Trophoblast cell (in vitro differentiated cells and primary cell): Measurements from ENCODE around the gene TBX4.

Experiments used
- DNase-seq, 2 donors: peaks; one replicate each; pipeline ENCODE4 v3.0.0-alpha.2; 2016
- H2AFZ ChIP-seq: 2 replicates; pipeline ENCODE4 v1.6.1; 2013; ENCODE audit warnings: low read length, moderate library complexity, mild to moderate bottlenecking; ENCODE audit not compliant: insufficient read depth, poor library complexity
- H2AK5ac ChIP-seq: 2 replicates; pipeline ENCODE4 v1.6.1; 2013; ENCODE audit warnings: mild to moderate bottlenecking, low read length
- H2BK120ac ChIP-seq: 2 replicates; pipeline ENCODE4 v1.6.1; 2013; ENCODE audit warnings: low read length, mild to moderate bottlenecking, moderate library complexity; ENCODE audit not compliant: insufficient read depth, poor library complexity
- H2BK12ac ChIP-seq: 2 replicates; pipeline ENCODE4 v1.6.1; 2013; ENCODE audit warnings: mild to moderate bottlenecking, low read length, moderate library complexity
- H2BK5ac ChIP-seq: 2 replicates; pipeline ENCODE4 v1.6.1; 2013; ENCODE audit warnings: low read length, low read depth, moderate library complexity, mild to moderate bottlenecking; ENCODE audit not compliant: poor library complexity
- H3K14ac ChIP-seq: 2 replicates; pipeline ENCODE4 v1.6.1; 2013; ENCODE audit warnings: mild to moderate bottlenecking, low read length
- H3K18ac ChIP-seq: 2 replicates; pipeline ENCODE4 v1.6.1; 2013; ENCODE audit warnings: mild to moderate bottlenecking, low read length
- H3K23ac ChIP-seq: 2 replicates; pipeline ENCODE4 v1.6.1; 2013; ENCODE audit warnings: low read length
- H3K27ac ChIP-seq: 2 replicates; pipeline ENCODE4 v1.5.1; 2013; ENCODE audit warnings: low read depth, mild to moderate bottlenecking, inconsistent platforms, low read length, moderate library complexity
- H3K27me3 ChIP-seq: 2 replicates; pipeline ENCODE4 v1.6.1; 2013; ENCODE audit warnings: inconsistent platforms, mild to moderate bottlenecking, low read length, moderate library complexity; ENCODE audit not compliant: insufficient read depth
- H3K36me3 ChIP-seq, 2 experiments: 1 replicate in 1 of 2; 2 replicates in 1 of 2; pipeline ENCODE4 v1.6.1; 2013; ENCODE audit warnings: low read length in 2 of 2, mild to moderate bottlenecking in 2 of 2, moderate library complexity in 1 of 2; ENCODE audit not compliant: insufficient read depth in 2 of 2, control insufficient read depth in 1 of 2
- H3K4ac ChIP-seq: 2 replicates; pipeline ENCODE4 v1.6.1; 2013; ENCODE audit warnings: low read depth, mild to moderate bottlenecking, low read length, moderate library complexity
- H3K4me1 ChIP-seq, 2 experiments: 1 replicate in 1 of 2; 2 replicates in 1 of 2; pipeline ENCODE4 v1.6.1; 2013; ENCODE audit warnings: low read length in 2 of 2, mild to moderate bottlenecking in 2 of 2, moderate library complexity in 1 of 2; ENCODE audit not compliant: insufficient read depth in 2 of 2, control insufficient read depth in 1 of 2
- H3K4me2 ChIP-seq: 2 replicates; pipeline ENCODE4 v1.6.1; 2013; ENCODE audit warnings: inconsistent platforms, mild to moderate bottlenecking, low read length, moderate library complexity
- H3K4me3 ChIP-seq: 2 replicates; pipeline ENCODE4 v1.5.1; 2013; ENCODE audit warnings: mild to moderate bottlenecking, low read depth, low read length, inconsistent platforms
- H3K79me1 ChIP-seq: one replicate; pipeline ENCODE4 v1.6.1; 2013; ENCODE audit warnings: low read length
- H3K79me2 ChIP-seq: 2 replicates; pipeline ENCODE4 v1.6.1; 2013; ENCODE audit warnings: low read length, mild to moderate bottlenecking; ENCODE audit not compliant: control insufficient read depth, insufficient read depth, poor library complexity
- H3K9ac ChIP-seq: 2 replicates; pipeline ENCODE4 v1.6.1; 2013; ENCODE audit warnings: mild to moderate bottlenecking, low read length
- H3K9me3 ChIP-seq: 2 replicates; pipeline ENCODE4 v1.6.1; 2013; ENCODE audit warnings: low read depth, mild to moderate bottlenecking, control low read depth, inconsistent platforms, low read length; ENCODE audit not compliant: insufficient read depth
- H4K12ac ChIP-seq: 2 replicates; pipeline ENCODE4 v1.6.1; 2013; ENCODE audit warnings: low read depth, mild to moderate bottlenecking, low read length, moderate library complexity
- H4K8ac ChIP-seq: 2 replicates; pipeline ENCODE4 v1.6.1; 2013; ENCODE audit warnings: low read depth, mild to moderate bottlenecking, low read length, moderate library complexity
- H4K91ac ChIP-seq: one replicate; pipeline ENCODE4 v1.6.1; 2013; ENCODE audit warnings: low read depth, mild to moderate bottlenecking, low read length, moderate library complexity
- WGBS: extraction: QIAGEN DNeasy Blood & Tissue Kit; methylation state at CpG from one replicate; pipeline ENCODE4 v1.1.7; 2013; ENCODE audit warnings: missing lambda C conversion rate; ENCODE audit not compliant: insufficient read length, insufficient coverage; ENCODE audit errors: extremely low coverage; 5-methylcytosine and 5-hydroxymethylcytosine counted together

Gene TBX4

GRCh38 chr17:61481421-61481820 lies 29.2 kb downstream of the TBX4 start:
- Histone ChIP-seq H3K27ac (no peak overlapping the region), H4K91ac (no peak overlapping the region), H2BK5ac (no peak overlapping the region), H2BK120ac (no peak overlapping the region), H2AK5ac (no peak overlapping the region), H2BK12ac (no peak overlapping the region), H3K27me3 (no peaks in the 10 kb centered on the region), H3K4me3 (no peak overlapping the region), H3K4me2 (no peak overlapping the region), H3K36me3 (no peaks in the 10 kb centered on the region), H3K9me3 (peaks cover 7% of the 10 kb centered on the region), H3K18ac (no peak overlapping the region), H3K79me1 (peaks cover 6% of the 10 kb centered on the region), H3K23ac (no peak overlapping the region), H3K14ac (no peak overlapping the region), H2AFZ (no peak overlapping the region), H3K4ac (no peak overlapping the region), H3K4me1 (peaks cover 20 to 25% of the 10 kb centered on the region in 2 experiments), H4K8ac (no peak overlapping the region), H4K12ac (no peak overlapping the region), H3K79me2 (no peaks in the 10 kb centered on the region), H3K9ac (no peak overlapping the region)
- no peak for DNase-seq
- WGBS, result no CpG with 5 or more reads among the region's 5 CpGs

- Histone ChIP-seq H2BK5ac (no peak overlapping the region), H3K4me1 (peaks cover 16 to 22% of the 10 kb centered on the region in 2 experiments), H3K9ac (no peak overlapping the region), H2AFZ (no peak overlapping the region), H4K12ac (no peak overlapping the region), H3K27me3 (no peaks in the 10 kb centered on the region), H3K36me3 (no peaks in the 10 kb centered on the region), H3K79me2 (no peaks in the 10 kb centered on the region), H3K27ac (no peak overlapping the region), H3K23ac (no peak overlapping the region), H3K4me2 (no peak overlapping the region), H3K14ac (no peak overlapping the region), H4K91ac (no peak overlapping the region), H3K4me3 (no peak overlapping the region), H2BK12ac (no peak overlapping the region), H2AK5ac (no peak overlapping the region), H3K9me3 (peaks cover 7% of the 10 kb centered on the region), H3K79me1 (peaks cover 5% of the 10 kb centered on the region), H2BK120ac (no peak overlapping the region), H3K4ac (no peak overlapping the region), H3K18ac (no peak overlapping the region), H4K8ac (no peak overlapping the region)
- no peak for DNase-seq
- WGBS, result no CpG with 5 or more reads among the region's 8 CpGs
Measured at GRCh38 chr17:61482467-61482866, 30.2 kb downstream of the TBX4 start.

- Histone ChIP-seq H4K8ac (no peak overlapping the region), H3K36me3 (no peaks in the 10 kb centered on the region), H3K79me1 (peaks cover 5% of the 10 kb centered on the region), H2AK5ac (no peak overlapping the region), H4K91ac (no peak overlapping the region), H3K27me3 (no peaks in the 10 kb centered on the region), H2BK12ac (no peak overlapping the region), H4K12ac (no peak overlapping the region), H3K4me2 (no peak overlapping the region), H2BK5ac (no peak overlapping the region), H2BK120ac (no peak overlapping the region), H2AFZ (no peak overlapping the region), H3K9me3 (peaks cover 7% of the 10 kb centered on the region), H3K79me2 (no peaks in the 10 kb centered on the region), H3K9ac (no peak overlapping the region), H3K14ac (no peak overlapping the region), H3K4me3 (no peak overlapping the region), H3K4me1 (peaks cover 16 to 18% of the 10 kb centered on the region in 2 experiments), H3K18ac (no peak overlapping the region), H3K23ac (no peak overlapping the region), H3K27ac (no peak overlapping the region), H3K4ac (no peak overlapping the region)
- no CpG with 5 or more reads among the region's 2 CpGs for WGBS
- no peak for DNase-seq
Measured at GRCh38 chr17:61483778-61484116, 31.5 kb downstream of the TBX4 start.

- H2BK12ac ChIP-seq, result no peak overlapping the region
- no peak overlapping the region for H4K8ac ChIP-seq
- H3K79me1 ChIP-seq, result peaks cover 5% of the 10 kb centered on the region
- H2AK5ac ChIP-seq, result no peak overlapping the region
- no peak overlapping the region for H3K9ac ChIP-seq
- no peak overlapping the region for H3K4ac ChIP-seq
- DNase-seq, result no peak
- H3K79me2 ChIP-seq, result no peaks in the 10 kb centered on the region
- H3K4me2 ChIP-seq, result no peak overlapping the region
- H3K27me3 ChIP-seq, result no peaks in the 10 kb centered on the region
- no peak overlapping the region for H3K4me3 ChIP-seq
- H2BK120ac ChIP-seq, result no peak overlapping the region
- WGBS, result no CpG with 5 or more reads among the region's 5 CpGs
- H3K23ac ChIP-seq, result no peak overlapping the region
- no peaks in the 10 kb centered on the region for H3K36me3 ChIP-seq
- H3K9me3 ChIP-seq, result peaks cover 7% of the 10 kb centered on the region
- H2AFZ ChIP-seq, result no peak overlapping the region
- peaks cover 16 to 18% of the 10 kb centered on the region in 2 experiments for H3K4me1 ChIP-seq
- no peak overlapping the region for H3K27ac ChIP-seq
- no peak overlapping the region for H4K91ac ChIP-seq
- H2BK5ac ChIP-seq, result no peak overlapping the region
- H4K12ac ChIP-seq, result no peak overlapping the region
- no peak overlapping the region for H3K14ac ChIP-seq
- no peak overlapping the region for H3K18ac ChIP-seq
Measured at GRCh38 chr17:61484174-61484573, 32.0 kb downstream of the TBX4 start.
